ENCODE measurements around the gene ZNF467. TPM values are rescaled to one million over a fixed set of nuclear protein-coding genes. Genes with fewer than 3 reads are reported as not detected.

ZNF467 gene
- total RNA-seq, 2 donors from 2014 or later: 3.2 to 11.0 TPM

- Histone ChIP-seq H3K36me3 (no peaks in the 10 kb centered on the region), H3K4me1 (peaks cover 0 to 11% of the 10 kb centered on the region in 2 donors), H3K27ac (no peak overlapping the region), H3K9me3 (no peaks in the 10 kb centered on the region), H3K27me3 (no peaks in the 10 kb centered on the region), H3K4me3 (no peak overlapping the region)
- TF ChIP-seq CTCF (IDR thresholded peaks at IDR 0.05): no peak
- DNase-seq (ENCODE audit: low spot score): no peak
Measured at GRCh38 chr7:149743476-149744255, 29.7 kb downstream of the ZNF467 start.

GRCh38 chr7:149742075-149742701 is 31.2 kb downstream of the ZNF467 start:
- no peaks in the 10 kb centered on the region for H3K36me3 ChIP-seq
- peak; percentile 94 to 96 for TF ChIP-seq CTCF (IDR thresholded peaks at IDR 0.05)
- peak; percentile 77 for DNase-seq (ENCODE audit: low spot score)
- no peaks in the 10 kb centered on the region for H3K27me3 ChIP-seq
- peak overlapping the region; percentile 7 to 37 for H3K4me3 ChIP-seq
- no peak overlapping the region for H3K27ac ChIP-seq
- peaks cover 0 to 11% of the 10 kb centered on the region in 2 donors for H3K4me1 ChIP-seq
- no peaks in the 10 kb centered on the region for H3K9me3 ChIP-seq

- no peak for DNase-seq (ENCODE audit: low spot score)
- Histone ChIP-seq H3K9me3 (no peaks in the 10 kb centered on the region), H3K36me3 (no peaks in the 10 kb centered on the region), H3K27me3 (no peaks in the 10 kb centered on the region), H3K27ac (no peak overlapping the region), H3K4me1 (peaks cover 0 to 11% of the 10 kb centered on the region in 2 donors), H3K4me3 (peak overlapping the region; percentile 7 to 37)
- no peak for TF ChIP-seq CTCF (IDR thresholded peaks at IDR 0.05)
Measured at GRCh38 chr7:149741629-149742028, 31.8 kb downstream of the ZNF467 start.

GRCh38 chr7:149736478-149737360 is 36.7 kb downstream of the ZNF467 start:
- Histone ChIP-seq H3K27me3 (no peaks in the 10 kb centered on the region), H3K4me1 (peaks cover 0 to 6% of the 10 kb centered on the region in 2 donors), H3K27ac (no peak overlapping the region), H3K4me3 (no peak overlapping the region), H3K9me3 (no peaks in the 10 kb centered on the region), H3K36me3 (peaks cover 27% of the 10 kb centered on the region)
- DNase-seq (ENCODE audit: low spot score): no peak
- TF ChIP-seq CTCF (IDR thresholded peaks at IDR 0.05): no peak

- TF ChIP-seq CTCF (IDR thresholded peaks at IDR 0.05): no peak
- H3K4me1 ChIP-seq: peaks cover 0 to 4% of the 10 kb centered on the region in 2 donors
- no peak for DNase-seq (ENCODE audit: low spot score)
Measured at GRCh38 chr7:149735779-149736477, 37.5 kb downstream of the ZNF467 start.

More at GRCh38 chr7:149735779-149736477, 37.5 kb downstream of the ZNF467 start:
- H3K36me3 ChIP-seq: peaks cover 29% of the 10 kb centered on the region
- H3K27me3 ChIP-seq: no peaks in the 10 kb centered on the region
- H3K9me3 ChIP-seq: no peaks in the 10 kb centered on the region
- no peak overlapping the region for H3K27ac ChIP-seq
- no peak overlapping the region for H3K4me3 ChIP-seq

All from right atrium auricular region (tissue), 2 donors.